Posterior vena cava (tissue), 2 donors: ENCODE results near the gene P2RX2. TPM values are rescaled to one million over a fixed set of nuclear protein-coding genes. Genes with fewer than 3 reads are reported as not detected.

Experiments
- DNase-seq: peaks from one replicate; pipeline ENCODE4 v3.0.0-alpha.2; 2020; ENCODE audit warnings: low spot score
- intact Hi-C, 2 donors: fragments of 100-400 bp; cut with DNase I; formaldehyde crosslinking; loops; one replicate each; pipeline versions ENCODE4 v1.14.1 to v1.14.2; 2022 to 2023
- total RNA-seq, 2 donors: library from RNA; stranded (reverse); fragmentation: NEBNext Ultra II Directional; extraction: Animal tissue kit (Norgen Biotek cat#: 25700); gene quantifications; one replicate each; pipeline ENCODE4 v1.2.1, GENCODE V29; 2021
- donor health status: DM: yes; HTN: yes; CAD: no.
- donor health status: DM: yes; HTN: yes; CAD: no.

P2RX2 gene
- total RNA-seq, 2 donors from 2014 or later, result not detected

DNA sequence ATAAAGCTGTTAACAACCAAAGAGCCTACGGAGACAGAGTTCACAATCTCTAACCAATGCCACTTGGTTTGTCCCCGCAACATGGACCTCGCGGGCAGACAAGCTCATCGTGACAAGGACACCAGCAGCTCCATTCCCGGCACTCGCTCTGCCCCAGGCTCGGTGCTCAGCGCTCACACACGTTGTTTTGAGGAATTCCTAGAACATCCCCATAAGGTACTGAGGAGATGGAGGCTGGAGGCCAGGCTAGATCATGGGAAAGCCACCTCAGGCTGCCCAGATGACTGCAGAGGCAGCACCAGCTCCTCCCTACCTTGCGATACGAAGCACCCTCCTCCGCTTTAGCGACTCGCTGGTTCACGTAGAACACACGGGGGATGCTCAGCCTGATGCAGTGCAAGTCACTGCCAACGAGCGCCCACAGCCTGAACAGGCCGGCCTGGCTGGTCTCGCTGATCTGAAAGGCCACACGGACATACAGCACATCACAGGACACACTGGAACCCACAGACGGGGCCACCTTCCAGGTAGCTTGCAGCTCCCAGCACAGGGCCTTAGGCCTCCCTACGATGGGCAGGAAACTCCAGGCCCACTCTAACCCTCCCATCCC lies 30.1 kb downstream of the P2RX2 start:
- no peak for DNase-seq
- intact Hi-C loops, result no loop called here

DNA sequence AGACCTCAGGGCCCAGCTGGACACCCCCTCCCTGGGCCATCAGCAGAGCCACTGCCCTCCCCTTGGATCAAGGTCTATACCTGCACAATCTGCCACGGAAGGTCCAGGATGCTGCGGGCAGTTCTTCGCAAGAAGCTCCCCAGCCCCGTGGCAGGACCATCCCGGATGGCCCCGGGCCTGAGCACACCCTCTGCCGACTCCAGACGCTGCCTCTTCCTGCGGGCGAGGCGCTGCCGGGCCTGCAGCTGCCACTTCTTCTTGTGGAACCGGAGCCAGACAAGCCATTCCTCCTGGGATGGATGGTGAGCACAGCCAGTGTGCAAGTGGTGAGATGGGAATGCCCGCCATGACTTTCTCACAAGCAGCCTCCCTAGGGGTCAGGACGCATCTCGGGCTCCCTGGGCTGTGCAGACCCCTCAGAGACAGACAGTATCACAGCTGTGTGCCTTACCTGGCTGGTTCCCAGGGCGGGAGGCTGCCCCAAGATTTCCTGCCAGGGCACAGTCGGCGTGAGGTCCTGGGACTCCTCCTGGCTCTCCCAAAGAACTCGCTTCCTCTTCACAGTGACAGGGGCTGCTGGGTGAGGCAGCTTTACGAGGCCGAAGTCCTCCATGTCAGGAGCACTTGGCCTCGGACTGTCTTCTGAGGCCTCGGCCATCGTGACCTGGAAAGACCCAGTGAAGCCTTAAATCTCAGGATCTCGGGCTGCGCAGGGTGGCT lies 30.8 kb downstream of the P2RX2 start:
- no peak for DNase-seq
- intact Hi-C loops, result no loop called here

DNA sequence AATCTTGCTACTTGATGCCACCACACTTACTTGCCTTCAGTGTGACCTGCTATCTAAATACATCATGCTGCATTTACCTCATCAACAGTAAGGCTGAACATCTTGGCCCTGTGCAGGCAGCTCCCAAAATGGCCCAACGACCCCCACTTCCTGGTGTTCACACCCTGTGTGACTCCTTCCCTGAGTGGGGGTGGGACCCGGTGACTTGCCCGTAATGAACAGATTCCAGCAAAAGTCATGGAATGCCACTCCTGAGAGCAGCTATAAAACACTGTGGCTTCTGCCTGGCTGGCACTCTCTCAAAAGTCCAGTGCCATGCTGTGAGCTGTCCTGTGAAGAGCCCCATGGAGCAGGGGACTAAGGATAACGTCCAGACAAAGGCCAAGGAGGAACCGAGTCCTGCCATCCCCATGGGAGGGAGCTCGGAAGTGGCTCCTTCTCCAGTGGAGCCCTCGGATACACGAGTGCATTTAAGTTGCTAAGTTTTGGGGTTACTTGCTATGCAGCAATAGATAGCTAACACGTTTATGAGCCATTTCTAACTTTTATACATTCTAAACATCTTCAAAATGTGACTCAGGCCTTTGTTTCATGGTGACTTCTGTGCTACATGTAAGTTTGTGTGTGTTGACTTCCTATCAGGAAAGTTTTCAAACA lies 33.0 kb downstream of the P2RX2 start:
- intact Hi-C loops, result no loop called here

DNA sequence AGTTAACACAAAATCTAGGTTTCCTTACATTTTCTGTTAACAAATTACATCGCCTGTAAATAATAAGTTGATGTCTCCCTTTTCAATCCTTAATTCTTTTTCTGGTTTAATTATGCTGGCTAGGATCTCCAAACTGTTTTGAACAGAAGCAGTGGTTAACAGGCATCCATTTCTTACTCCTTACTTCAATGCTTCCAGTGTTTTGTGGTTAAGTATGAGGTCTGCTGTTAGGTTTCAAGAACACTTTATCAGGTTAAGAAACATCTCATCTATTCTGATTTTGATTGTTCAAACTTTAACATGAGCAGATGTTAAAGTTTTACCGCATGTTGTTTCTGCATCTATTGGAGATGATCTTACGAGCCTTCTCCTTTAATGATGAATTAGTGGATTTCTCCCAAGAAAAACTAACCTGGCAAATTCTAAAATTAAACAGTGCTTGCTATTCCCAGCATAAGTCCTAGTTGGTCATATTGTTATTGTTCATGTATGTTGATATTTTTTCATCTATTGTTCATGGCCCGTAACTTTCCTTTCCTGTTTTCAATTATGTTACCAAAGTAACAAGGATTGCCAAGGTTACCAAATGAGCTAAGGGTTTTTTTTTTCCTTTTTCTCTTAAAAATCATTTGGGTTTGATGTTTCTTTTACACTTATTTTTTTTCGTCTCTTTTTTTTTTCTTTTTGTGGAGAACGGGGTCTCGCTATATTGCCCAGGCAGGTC lies 35.2 kb downstream of the P2RX2 start:
- DNase-seq, result no peak
- intact Hi-C loops, result no loop called here

More for the DNA sequence above, 33.0 kb downstream of the P2RX2 start:
- no peak for DNase-seq

DNA sequence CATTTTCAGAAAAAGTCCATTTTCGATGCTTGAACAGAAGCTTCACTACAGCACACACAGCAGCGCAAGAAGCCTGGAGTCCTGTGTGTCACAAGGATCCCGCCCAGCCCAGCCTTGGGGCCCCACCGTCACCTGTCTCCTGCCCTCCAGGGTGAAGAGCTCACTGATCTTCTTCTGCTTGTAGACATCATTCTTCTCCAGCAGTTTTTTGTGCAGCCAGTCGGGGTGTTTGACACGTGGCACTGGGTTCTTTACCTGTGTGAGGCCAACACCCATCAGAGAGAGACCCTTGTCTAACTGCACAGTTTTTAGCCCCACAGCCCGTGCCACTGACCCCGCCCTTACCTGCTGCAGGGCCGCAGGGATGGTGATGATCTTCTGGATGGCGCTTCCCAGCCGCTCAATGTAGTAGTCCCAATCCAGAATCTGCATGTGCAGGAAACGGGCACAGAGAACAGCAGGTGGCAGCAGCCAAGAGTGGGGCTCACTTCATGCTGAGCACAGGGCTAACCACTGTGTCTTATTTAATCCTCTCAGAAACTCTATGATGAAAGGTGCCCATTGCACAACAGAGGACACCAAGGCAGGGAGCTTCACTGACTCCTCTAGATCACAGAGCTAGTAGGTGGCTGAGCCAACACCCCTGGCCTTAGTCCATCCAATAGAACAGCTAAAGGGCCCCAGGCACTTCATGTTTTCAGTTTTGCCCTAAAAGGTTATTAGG lies 38.6 kb downstream of the P2RX2 start:
- intact Hi-C loops, result no loop called here
- DNase-seq, result no peak

DNA sequence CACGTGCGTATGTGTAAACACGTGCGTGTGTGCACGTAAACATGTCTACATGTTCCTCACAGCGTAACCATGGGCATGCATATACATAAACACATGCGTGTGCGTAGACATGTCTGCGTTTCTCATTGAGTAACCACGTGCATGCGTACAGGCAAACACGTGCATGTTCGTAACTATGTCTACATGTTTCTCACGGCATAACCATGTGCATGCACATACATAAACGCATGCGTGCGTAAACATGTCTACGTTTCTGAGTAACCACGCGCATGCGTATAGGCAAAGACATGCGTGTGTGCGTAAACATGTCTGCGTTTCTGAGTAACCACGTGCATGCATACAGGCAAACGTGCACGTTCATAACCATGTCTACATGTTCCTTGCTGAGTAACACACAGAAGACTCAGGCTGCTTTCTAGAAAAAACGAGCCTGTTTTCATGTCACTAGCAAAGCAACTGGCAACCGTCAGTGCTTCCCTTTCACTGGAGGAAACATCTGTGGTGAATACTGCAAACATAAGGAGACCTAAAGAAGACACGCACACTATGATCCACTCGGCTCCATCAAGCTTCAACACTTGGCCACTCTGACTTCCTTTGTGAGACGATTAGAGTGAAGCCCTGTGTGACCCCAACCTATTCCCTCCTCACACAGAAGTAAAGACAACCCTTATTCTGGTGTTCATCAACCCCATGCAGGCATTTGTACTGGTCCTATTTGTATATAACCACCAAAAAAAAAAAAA lies 39.7 kb downstream of the P2RX2 start:
- intact Hi-C loops, result no loop called here
- no peak for DNase-seq

DNA sequence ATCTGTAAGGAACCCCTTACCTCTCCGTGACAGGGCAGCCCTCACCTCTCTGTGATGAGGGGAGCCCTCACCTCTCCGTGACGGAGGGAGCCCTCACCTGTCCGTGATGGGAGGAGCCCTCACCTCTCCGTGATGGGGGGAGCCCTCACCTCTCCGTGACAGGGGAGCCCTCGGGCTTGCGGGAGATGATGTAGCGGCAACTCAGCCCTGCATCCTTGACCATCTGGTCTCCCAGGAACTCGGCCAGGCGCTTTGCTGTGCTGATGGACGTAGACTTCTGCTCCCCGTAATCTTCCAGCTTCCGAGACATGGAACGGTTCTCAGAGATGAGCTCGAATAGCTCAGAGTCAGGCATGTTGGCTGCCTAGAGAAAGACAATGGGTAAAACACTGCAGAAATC lies 40.6 kb downstream of the P2RX2 start:
- DNase-seq, result no peak
- intact Hi-C loops, result no loop called here

DNA sequence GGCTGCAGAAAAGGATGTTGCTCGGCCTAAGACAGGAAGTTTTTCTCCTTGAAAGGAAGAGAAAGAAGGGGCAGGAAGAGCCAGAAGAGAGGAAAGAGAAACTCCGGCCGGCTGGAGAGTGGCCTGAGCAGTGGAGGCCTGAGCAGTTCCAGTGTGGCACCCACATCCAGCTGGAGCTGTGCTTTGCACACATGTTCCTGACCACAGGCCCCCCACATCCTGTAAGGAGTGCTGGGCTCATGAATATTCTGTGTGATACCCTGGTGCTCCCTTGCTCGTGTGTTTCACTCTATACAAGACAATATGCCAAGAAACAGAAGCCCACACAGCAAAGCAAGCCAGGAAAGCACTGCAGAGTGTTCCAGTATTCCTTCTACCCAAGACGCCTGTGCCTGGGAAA lies 41.5 kb downstream of the P2RX2 start:
- intact Hi-C loops, result loop anchor here in 1 of 2 donors (10.0 kb wide), 1 partner anchor 1215 kb away; no protein-coding TSS in a partner anchor

DNA sequence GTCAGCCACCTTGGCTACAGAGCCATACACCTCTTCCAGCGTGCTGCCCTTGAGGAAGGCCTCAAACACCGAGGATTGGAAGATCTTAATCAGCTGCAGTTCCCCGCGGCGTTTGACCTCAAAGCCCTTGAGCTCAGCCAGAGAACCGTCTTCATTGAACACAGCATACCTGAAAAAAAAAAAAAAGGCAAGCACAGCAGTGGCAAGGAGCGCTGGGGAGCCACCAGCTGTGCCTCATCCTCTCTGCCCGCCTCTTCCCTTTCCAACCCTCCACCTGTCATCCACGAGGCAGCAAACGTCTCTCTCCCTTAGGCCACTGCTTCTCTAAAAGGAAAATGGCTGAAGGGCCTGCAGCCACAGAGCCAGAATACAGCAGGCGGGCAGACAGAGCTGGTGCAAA lies 42.4 kb downstream of the P2RX2 start:
- intact Hi-C loops, result loop anchor here in 1 of 2 donors (10.0 kb wide), 1 partner anchor 1216 kb away; no protein-coding TSS in a partner anchor
- no peak for DNase-seq

More for the DNA sequence above, 41.5 kb downstream of the P2RX2 start:
- DNase-seq, result no peak

DNA sequence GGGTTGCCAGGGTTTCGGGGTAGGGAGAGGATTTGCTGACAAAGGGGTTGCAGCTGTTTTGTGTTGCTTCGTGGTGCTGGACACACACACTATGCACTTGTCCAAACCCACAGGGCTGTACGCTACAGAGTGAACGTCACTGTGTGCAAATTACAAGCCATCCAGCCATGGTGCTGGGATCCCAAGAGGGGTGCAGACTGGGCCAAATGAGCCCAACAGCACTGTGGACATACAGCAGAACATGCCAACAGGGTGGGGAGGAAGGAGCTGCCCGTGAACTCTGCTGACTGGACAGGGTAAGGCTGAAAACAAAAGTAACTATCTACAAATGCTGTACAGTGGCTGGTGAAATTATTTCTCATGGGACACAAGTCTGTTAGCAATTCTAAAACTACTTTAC lies 43.4 kb downstream of the P2RX2 start:
- intact Hi-C loops, result loop anchor here in 1 of 2 donors (10.0 kb wide), 1 partner anchor 1217 kb away; no protein-coding TSS in a partner anchor
- DNase-seq, result peak; percentile 25

DNA sequence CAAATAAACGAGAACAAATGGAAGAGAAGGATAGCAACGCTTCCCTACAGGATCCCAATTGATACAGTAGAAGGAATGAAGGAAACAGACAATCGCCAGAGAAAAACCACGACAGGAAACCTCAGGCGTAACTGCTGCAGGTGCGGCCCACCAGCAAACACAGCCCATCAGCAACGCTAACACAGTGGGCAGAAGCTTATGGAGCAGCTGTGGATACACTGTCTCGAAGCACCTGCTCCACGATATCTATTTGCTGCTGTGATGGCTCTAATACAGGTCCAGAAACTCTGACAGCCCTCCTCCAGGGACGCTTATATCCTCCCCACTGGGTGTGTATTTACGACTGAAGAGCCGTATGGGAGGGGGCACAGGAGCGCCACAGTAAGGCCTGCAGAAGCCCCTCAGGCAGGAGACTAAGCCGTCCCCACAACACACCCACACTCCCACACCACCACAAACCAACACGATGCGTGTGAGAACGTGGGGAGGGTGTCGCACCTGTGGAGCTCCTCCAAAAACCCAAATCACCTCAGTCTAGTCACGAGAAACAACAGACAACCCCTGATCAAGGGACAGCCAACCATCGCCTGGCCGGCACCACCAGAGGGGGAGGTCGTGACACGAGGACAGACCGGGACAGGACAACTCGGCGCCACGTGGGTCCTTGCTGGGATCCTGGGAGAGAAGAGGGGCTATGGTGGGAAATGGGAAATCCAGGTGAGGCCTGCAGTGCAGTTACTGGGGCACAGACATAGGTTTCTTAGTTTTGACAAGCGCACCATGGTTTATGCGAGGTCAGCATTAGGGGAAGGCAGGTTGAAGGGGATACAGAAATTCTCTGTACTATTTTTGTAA lies 44.6 kb downstream of the P2RX2 start:
- DNase-seq, result peak; percentile 77
- intact Hi-C loops, result loop anchor here in 1 of 2 donors (10.0 kb wide), 1 partner anchor 1218 kb away; no protein-coding TSS in a partner anchor

DNA sequence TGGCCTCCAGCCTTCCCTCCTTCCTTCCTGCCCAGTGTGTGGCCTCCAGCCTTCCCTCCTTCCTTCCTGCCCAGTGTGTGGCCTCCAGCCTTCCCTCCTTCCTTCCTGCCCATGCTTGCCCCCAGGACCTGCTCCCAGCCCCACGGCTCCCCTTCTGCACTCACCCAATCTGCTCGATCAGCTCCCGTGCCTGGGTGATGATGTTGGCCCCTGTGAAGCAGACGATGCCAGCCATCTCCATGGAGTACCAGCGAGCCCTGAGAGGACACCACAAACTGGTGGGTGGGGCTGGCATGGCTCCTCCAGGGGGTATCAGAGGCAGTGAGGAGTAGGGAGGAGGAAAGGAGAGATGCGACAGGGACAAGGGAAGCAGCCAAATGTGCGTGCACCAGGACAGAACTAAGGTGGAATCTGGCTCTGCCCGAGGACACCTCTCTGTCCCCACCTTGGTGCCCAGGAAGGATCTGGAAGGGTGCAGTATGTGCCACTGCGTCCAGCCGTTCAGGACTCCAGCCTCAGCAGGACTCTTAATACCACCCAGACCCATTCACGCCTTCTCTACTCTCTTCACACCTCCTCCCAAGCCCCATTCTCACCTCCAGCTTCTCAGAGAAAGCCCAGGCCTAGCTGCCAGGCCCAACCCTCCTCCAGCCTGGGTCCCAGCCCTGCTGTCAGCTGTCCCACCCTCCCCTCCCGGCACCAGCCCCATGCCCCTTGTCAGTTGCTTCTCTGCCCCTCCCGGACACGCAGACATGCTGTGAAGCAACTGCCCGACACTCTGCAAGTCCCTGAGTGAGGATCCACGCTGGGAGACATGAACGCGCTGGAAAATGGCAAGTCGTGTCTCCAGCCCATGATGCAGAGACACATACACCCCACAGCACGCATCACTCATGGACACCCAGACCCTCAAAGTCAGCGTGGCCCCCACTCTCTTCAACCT lies 45.9 kb downstream of the P2RX2 start:
- intact Hi-C loops, result loop anchor here in 1 of 2 donors (10.0 kb wide), 1 partner anchor 1220 kb away; no protein-coding TSS in a partner anchor
- DNase-seq, result peak; percentile 58

DNA sequence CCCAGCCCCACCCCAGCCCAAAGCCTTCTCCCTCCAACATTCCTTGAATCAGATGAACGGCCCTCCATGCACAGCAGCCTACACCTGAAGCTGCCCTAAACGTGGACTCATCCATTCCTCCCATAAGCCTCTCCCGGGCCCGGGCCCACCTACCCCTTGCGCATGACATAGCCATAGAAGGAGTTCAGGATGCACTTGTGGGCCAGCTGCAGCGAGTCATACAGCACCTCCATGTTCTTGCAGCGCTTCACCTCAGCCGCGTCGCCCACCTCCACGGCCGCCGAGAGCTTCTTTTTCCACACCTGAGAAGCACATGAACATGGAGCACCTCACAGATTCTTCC lies 46.5 kb downstream of the P2RX2 start:
- peak; percentile 70 for DNase-seq
- intact Hi-C loops, result loop anchor here in 1 of 2 donors (10.0 kb wide), 1 partner anchor 1220 kb away; no protein-coding TSS in a partner anchor

DNA sequence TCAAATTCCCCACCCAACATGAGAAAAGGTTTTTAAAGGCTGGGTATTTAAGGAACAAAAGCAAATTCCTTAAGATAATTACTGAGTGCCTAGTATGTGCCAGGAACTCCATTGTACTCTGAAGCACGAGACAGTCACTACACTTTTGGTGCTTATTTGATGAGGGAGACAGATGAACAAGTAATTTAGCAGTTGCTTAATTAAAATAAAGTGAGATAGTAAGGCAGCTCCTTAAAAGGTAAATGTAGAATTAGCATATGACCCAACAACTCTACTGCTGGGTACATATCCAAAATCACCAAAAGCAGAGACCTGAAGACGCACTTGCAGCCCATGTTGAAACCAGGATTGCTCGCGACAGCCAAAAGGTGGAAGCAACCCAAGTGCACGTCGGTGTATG lies 47.2 kb downstream of the P2RX2 start:
- no peak for DNase-seq
- intact Hi-C loops, result loop anchor here in 1 of 2 donors (10.0 kb wide), 1 partner anchor 1221 kb away; no protein-coding TSS in a partner anchor

DNA sequence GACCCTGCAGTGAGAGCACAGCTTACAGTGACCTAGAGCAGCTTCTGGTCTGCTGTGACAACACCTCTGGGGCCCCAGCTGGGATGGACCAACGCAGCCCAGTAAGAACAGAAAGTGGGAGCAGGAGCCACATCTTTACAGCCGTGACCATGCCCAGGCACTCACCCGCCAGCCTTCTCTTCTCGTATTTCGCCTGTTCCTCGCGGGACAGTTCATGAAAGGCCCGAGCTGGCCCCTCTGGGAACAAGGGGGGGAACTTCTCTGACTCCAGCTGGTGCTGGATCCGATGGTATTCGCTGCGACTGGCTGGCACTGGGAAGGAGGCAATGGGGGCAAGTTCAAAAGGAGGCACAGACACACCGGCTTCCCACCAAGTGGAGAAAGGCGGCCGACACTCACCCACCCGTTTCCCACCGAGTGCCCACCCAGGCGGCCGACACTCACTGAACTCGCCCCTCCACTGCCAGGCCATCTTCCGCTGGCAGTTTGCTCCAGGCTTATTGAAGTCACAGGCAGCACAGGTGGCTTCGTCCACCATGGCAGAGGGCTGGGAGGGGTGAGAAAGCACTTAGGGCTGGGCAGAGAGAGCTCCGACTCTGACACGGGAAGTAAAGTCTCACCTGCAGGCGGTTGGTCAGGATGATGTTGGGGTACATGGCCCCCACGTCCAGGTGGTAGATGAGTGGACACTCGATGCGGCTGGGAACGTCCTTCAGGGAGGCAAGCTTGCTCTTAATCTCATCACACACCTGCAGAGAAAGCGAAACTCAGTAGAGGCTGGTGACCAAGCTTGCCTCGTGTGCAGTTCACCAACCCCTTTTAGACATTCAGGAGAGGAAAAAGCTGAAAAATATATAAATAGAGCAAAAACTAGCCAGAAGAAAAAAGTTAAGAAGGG lies 49.9 kb downstream of the P2RX2 start:
- DNase-seq, result peak; percentile 68
- intact Hi-C loops, result loop anchor here in 1 of 2 donors (10.0 kb wide), 1 partner anchor 1224 kb away; no protein-coding TSS in a partner anchor
